Measurements from ENCODE around the gene ACIN1. TPM values are rescaled to one million over a fixed set of nuclear protein-coding genes. Genes with fewer than 3 reads are reported as not detected.

The ACIN1 gene
- total RNA-seq, 2 donors from 2014 or later, result 53.9 to 55.3 TPM

DNA sequence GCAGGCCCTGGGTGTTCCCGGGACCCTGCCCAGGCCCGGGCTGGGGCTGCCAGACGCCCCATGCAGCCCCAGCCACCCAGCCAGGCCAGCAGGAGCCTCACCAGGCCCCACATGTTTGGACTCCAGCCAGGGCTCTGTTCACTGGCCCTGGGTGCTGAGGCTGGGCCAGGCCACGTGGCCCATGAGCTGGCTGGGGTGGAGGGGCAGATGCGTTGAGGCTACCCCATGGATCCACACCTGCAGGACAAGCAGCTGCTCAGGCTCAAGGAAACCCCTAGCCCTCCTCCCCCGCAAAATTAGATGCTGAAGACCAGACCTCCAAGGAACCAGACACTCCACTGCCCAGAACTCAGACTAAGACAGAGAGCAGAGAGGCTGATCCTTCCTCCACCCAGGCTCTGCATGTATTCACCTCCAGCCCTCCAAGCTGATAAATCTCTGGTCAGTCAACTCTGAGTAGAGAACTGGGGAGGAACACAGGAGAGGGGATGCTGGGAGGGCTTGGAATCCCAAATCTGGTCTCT lies 39.3 kb downstream of the ACIN1 start:
- no peaks in the 10 kb centered on the region for H3K9me3 ChIP-seq
- TF ChIP-seq, protein P1, sequence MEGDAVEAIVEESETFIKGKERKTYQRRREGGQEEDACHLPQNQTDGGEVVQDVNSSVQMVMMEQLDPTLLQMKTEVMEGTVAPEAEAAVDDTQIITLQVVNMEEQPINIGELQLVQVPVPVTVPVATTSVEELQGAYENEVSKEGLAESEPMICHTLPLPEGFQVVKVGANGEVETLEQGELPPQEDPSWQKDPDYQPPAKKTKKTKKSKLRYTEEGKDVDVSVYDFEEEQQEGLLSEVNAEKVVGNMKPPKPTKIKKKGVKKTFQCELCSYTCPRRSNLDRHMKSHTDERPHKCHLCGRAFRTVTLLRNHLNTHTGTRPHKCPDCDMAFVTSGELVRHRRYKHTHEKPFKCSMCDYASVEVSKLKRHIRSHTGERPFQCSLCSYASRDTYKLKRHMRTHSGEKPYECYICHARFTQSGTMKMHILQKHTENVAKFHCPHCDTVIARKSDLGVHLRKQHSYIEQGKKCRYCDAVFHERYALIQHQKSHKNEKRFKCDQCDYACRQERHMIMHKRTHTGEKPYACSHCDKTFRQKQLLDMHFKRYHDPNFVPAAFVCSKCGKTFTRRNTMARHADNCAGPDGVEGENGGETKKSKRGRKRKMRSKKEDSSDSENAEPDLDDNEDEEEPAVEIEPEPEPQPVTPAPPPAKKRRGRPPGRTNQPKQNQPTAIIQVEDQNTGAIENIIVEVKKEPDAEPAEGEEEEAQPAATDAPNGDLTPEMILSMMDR (IDR thresholded peaks at IDR 0.05), result no peak
- no peak overlapping the region for H3K4me3 ChIP-seq
- H3K27ac ChIP-seq, result no peak overlapping the region
- peaks cover 23% of the 10 kb centered on the region for H3K36me3 ChIP-seq
- no peak for DNase-seq (ENCODE audit: low spot score)
- H3K27me3 ChIP-seq, result no peaks in the 10 kb centered on the region
- peaks cover 0 to 19% of the 10 kb centered on the region in 2 donors for H3K4me1 ChIP-seq

DNA sequence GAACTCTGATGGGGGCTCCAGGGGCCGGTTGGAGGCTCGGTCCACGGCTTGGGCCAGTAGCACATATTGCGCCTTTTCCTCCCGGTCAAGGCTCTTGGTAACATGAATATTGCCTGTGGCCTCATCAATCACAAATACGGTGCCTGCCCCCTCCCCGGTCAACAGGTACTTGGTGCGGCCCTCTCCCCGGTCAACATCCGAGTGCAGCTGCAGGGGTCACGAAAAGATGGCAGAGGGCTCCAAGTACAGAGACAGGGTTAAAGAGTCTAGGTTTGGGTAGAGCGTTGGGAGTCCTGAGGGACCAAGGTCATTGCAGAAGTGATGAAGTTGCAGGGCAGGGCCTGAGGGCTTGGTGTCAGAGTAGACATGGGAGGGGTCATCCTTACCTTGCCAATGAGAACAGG lies 39.8 kb downstream of the ACIN1 start:
- no peak overlapping the region for H3K4me3 ChIP-seq
- no peaks in the 10 kb centered on the region for H3K27me3 ChIP-seq
- TF ChIP-seq, protein P1 (IDR thresholded peaks at IDR 0.05), result no peak
- no peaks in the 10 kb centered on the region for H3K9me3 ChIP-seq
- H3K36me3 ChIP-seq, result peaks cover 18% of the 10 kb centered on the region
- no peak for DNase-seq (ENCODE audit: low spot score)
- H3K4me1 ChIP-seq, result peaks cover 0 to 19% of the 10 kb centered on the region in 2 donors
- H3K27ac ChIP-seq, result no peak overlapping the region

DNA sequence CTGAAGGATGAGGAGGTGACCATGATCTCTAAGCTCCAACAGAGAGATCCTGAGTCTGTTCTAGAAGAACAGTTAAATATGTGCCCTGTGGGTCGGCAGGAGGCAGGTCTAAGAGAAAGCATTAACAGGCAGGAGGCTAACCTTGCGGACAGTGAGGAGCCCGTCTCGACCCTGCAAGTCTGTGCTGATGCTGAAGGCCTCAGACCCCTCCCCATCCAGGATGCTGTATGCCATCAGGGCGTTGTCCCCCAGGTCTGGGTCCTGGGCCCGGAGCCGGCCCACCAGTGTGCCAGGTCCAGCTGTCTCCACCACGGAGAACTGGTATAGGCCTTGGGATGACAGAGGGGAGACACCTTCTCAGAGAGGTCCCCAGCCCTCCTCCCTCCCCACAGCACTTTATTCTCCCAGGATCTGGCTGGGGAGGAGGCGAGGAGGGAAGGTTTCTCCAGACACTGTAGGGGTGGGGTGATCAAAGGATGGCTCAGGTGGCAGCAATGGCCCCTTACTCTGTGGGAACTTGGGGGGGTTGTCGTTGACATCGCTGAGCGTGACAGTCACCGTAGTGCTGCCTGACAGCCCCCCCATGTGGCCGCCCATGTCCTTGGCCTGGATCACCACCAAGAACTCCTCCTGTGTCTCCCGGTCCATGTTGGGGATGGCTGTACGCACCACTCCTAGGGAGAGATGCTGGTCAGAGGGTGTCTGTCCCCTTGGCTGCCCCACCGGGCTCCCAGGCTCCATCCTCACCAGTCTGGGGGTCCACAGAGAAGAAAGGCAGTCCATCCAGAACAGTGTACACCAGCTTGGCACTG lies 40.7 kb downstream of the ACIN1 start:
- Histone ChIP-seq H3K36me3 (peaks cover 8% of the 10 kb centered on the region), H3K4me3 (no peak overlapping the region), H3K27me3 (no peaks in the 10 kb centered on the region), H3K9me3 (no peaks in the 10 kb centered on the region), H3K4me1 (peaks cover 0 to 19% of the 10 kb centered on the region in 2 donors), H3K27ac (no peak overlapping the region)
- TF ChIP-seq, protein P1 (IDR thresholded peaks at IDR 0.05), result peak in 1 of 2 donors; percentile 48
- DNase-seq (ENCODE audit: low spot score), result no peak

DNA sequence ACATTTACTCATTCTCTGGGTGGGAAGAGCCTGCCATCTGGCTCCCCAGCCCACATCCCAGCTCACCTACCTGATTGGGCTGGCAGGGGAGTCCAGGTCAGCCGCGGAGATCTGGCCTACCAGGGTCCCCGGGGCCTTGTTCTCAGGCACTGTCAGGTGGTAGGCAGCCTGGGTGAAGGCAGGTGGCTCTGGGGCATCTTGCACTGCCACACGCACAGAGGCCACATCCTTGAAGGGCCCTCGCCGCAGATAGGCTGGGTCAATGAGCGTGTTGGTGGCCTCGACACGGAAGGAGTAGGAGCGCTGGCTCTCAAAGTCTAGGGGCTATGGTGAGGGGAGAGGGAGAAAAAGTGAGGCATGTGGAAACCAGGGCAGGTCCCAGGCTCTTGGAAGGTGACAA lies 41.5 kb downstream of the ACIN1 start:
- TF ChIP-seq, protein P1 (IDR thresholded peaks at IDR 0.05), result no peak
- H3K4me3 ChIP-seq, result no peak overlapping the region
- H3K4me1 ChIP-seq, result peaks cover 0 to 19% of the 10 kb centered on the region in 2 donors
- no peak overlapping the region for H3K27ac ChIP-seq
- H3K27me3 ChIP-seq, result no peaks in the 10 kb centered on the region
- peaks cover under 1% of the 10 kb centered on the region for H3K36me3 ChIP-seq
- H3K9me3 ChIP-seq, result no peaks in the 10 kb centered on the region
- DNase-seq (ENCODE audit: low spot score), result no peak

DNA sequence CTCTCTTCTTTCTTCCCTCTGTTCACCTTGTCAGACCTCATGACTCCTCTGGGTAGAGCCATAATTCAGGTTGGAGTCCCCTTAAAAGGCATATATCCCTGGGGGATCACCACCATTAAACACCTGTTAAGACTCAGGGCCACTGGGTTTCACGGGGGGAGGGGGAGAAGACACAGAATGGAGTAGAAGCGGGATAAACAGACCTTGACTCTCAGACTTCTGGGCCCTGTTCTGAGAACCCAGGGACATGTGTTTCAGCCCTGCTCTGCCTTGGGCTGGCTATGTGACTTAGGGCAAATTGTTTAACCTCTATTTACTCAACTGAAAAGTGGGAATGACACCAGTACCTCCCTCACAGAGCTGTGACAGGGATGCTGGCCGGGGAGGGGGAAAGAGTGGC lies 42.3 kb downstream of the ACIN1 start:
- H3K27ac ChIP-seq, result no peak overlapping the region
- no peaks in the 10 kb centered on the region for H3K27me3 ChIP-seq
- no peaks in the 10 kb centered on the region for H3K9me3 ChIP-seq
- no peaks in the 10 kb centered on the region for H3K36me3 ChIP-seq
- no peak for DNase-seq (ENCODE audit: low spot score)
- H3K4me1 ChIP-seq, result peaks cover 0 to 15% of the 10 kb centered on the region in 2 donors
- H3K4me3 ChIP-seq, result no peak overlapping the region
- TF ChIP-seq, protein P1 (IDR thresholded peaks at IDR 0.05), result no peak

Measured in right atrium auricular region (tissue), 2 donors.